HepG2 (cell line): ENCODE data around the gene TRAF3.

Experiments used
- CBX1 ChIP-seq: IDR thresholded peaks from one replicate; pipeline ENCODE4 v1.6.1; 2016; ENCODE audit warnings: antibody characterized with exemption, low read depth
- EP300 ChIP-seq, 3 experiments: sonication (generic) in 1 of 3; formaldehyde crosslinking in 1 of 3; IDR thresholded peaks; 2 replicates each; pipeline versions ENCODE4 v1.5.1 to v1.6.1; 2011 to 2020; ENCODE audit warnings: low read depth in 2 of 3, low read length in 2 of 3, borderline replicate concordance in 1 of 3, improper control_type of control experiment in 1 of 3, mild to moderate bottlenecking in 1 of 3, missing genetic modification reagents in 1 of 3, moderate library complexity in 1 of 3
- ESRRA ChIP-seq: sonication (generic); formaldehyde crosslinking; IDR thresholded peaks from 2 replicates; pipeline ENCODE4 v1.5.1; 2020; ENCODE audit warnings: mild to moderate bottlenecking, low read depth, missing genetic modification reagents
- EZH2 ChIP-seq: conservative IDR thresholded peaks from 2 replicates; pipeline ENCODE4 v1.6.1; 2012; ENCODE audit warnings: mild to moderate bottlenecking, low read depth, low read length, moderate library complexity
- GATA4 ChIP-seq: sonication (generic); IDR thresholded peaks from 2 replicates; pipeline ENCODE4 v1.6.1; 2016; ENCODE audit warnings: antibody characterized with exemption, low read depth, borderline replicate concordance
- HOXA7 ChIP-seq: sonication (generic); formaldehyde crosslinking; IDR thresholded peaks from 2 replicates; pipeline ENCODE4 v1.8.1; 2022; ENCODE audit warnings: mild to moderate bottlenecking, missing genetic modification reagents, moderate library complexity
- POLR2AphosphoS5 ChIP-seq: IDR thresholded peaks from 2 replicates; pipeline ENCODE4 v1.6.1; 2012; ENCODE audit warnings: low read depth, low read length
- TAF1 ChIP-seq: sonication (generic); formaldehyde crosslinking; IDR thresholded peaks from 2 replicates; pipeline ENCODE4 v1.4.0; 2020; ENCODE audit warnings: missing genetic modification reagents
- ZFP37 ChIP-seq: sonication (generic); formaldehyde crosslinking; IDR thresholded peaks from 2 replicates; pipeline ENCODE4 v1.4.0; 2020; ENCODE audit warnings: missing genetic modification reagents, borderline replicate concordance
- ZNF605 ChIP-seq: sonication (generic); formaldehyde crosslinking; IDR thresholded peaks from 2 replicates; pipeline ENCODE4 v1.8.0; 2022; ENCODE audit warnings: mild to moderate bottlenecking, missing genetic modification reagents
- TF ChIP-seq, protein P1 (sequence below): sonication (generic); formaldehyde crosslinking; IDR thresholded peaks from 2 replicates; pipeline ENCODE4 v1.5.0; 2020; ENCODE audit warnings: mild to moderate bottlenecking, missing genetic modification reagents, moderate library complexity
- TF ChIP-seq, protein P2 (sequence below): conservative IDR thresholded peaks from 2 replicates; pipeline ENCODE4 v1.6.1; 2018; ENCODE audit warnings: missing genetic modification reagents

DNA sequence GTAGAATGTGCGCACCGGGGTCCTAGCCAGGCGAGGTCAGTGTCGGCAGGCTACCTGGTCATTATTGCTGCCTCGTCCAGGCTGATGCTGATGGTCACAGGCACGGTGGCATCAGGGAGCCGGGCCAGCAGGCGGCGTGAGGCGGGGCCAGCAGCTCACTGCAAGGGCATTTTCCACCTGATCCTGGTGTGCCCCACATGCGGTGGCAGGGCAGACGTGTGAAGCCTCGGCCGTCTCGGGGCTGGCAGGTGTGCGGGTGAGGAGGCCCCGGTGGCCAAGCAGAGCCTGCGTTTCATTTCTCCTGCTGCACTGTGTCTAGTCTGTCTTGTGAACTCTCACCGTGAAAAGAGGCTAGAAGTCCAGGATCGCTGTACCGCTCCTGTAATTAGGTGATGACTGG is 133.2 kb downstream of the TRAF3 start:
- TF ChIP-seq CBX1: no peak
- TF ChIP-seq POLR2AphosphoS5: no peak
- TF ChIP-seq EP300 (IDR thresholded peaks at IDR 0.05; ENCODE audit: low read depth in 2 of 2, low read length in 2 of 2): no peak
- no peak for TF ChIP-seq EP300 (CRISPR knock-in tag; IDR thresholded peaks at IDR 0.05; ENCODE audit: borderline replicate concordance)
- TF ChIP-seq, protein P1, sequence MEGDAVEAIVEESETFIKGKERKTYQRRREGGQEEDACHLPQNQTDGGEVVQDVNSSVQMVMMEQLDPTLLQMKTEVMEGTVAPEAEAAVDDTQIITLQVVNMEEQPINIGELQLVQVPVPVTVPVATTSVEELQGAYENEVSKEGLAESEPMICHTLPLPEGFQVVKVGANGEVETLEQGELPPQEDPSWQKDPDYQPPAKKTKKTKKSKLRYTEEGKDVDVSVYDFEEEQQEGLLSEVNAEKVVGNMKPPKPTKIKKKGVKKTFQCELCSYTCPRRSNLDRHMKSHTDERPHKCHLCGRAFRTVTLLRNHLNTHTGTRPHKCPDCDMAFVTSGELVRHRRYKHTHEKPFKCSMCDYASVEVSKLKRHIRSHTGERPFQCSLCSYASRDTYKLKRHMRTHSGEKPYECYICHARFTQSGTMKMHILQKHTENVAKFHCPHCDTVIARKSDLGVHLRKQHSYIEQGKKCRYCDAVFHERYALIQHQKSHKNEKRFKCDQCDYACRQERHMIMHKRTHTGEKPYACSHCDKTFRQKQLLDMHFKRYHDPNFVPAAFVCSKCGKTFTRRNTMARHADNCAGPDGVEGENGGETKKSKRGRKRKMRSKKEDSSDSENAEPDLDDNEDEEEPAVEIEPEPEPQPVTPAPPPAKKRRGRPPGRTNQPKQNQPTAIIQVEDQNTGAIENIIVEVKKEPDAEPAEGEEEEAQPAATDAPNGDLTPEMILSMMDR (CRISPR knock-in tag): no peak
- TF ChIP-seq HOXA7: no peak
- TF ChIP-seq, protein P2, sequence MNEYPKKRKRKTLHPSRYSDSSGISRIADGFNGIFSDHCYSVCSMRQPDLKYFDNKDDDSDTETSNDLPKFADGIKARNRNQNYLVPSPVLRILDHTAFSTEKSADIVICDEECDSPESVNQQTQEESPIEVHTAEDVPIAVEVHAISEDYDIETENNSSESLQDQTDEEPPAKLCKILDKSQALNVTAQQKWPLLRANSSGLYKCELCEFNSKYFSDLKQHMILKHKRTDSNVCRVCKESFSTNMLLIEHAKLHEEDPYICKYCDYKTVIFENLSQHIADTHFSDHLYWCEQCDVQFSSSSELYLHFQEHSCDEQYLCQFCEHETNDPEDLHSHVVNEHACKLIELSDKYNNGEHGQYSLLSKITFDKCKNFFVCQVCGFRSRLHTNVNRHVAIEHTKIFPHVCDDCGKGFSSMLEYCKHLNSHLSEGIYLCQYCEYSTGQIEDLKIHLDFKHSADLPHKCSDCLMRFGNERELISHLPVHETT (CRISPR knock-in tag): no peak
- TF ChIP-seq ESRRA (CRISPR knock-in tag): no peak
- no peak for TF ChIP-seq TAF1 (CRISPR knock-in tag)
- no peak for TF ChIP-seq ZFP37
- no peak for TF ChIP-seq GATA4
- no peak for TF ChIP-seq ZNF605 (CRISPR knock-in tag)
- no peak for TF ChIP-seq EZH2
